SJCRH30 (cell line): Measurements from ENCODE around the gene RARG. TPM values are rescaled to one million over a fixed set of nuclear protein-coding genes. Genes with fewer than 3 reads are reported as not detected.

Experiments
- DNase-seq, 2 experiments: peaks; one replicate each; pipeline ENCODE4 v3.0.0-alpha.2; 2015 to 2020
- H3K27ac ChIP-seq: fragments of 250-450 bp; sonication (Bioruptor Pico); 2 replicates; pipeline ENCODE4 v1.5.1; 2020; ENCODE audit warnings: mild to moderate bottlenecking, moderate library complexity
- H3K27me3 ChIP-seq: fragments of 250-450 bp; sonication (Bioruptor Pico); 2 replicates; pipeline ENCODE4 v1.5.1; 2020; ENCODE audit warnings: mild to moderate bottlenecking, moderate library complexity
- H3K36me3 ChIP-seq: fragments of 250-450 bp; sonication (Bioruptor Pico); 2 replicates; pipeline ENCODE4 v1.5.1; 2020; ENCODE audit warnings: mild to moderate bottlenecking, moderate library complexity
- H3K4me1 ChIP-seq: fragments of 250-450 bp; sonication (Bioruptor Pico); 2 replicates; pipeline ENCODE4 v1.5.1; 2020; ENCODE audit warnings: mild to moderate bottlenecking, moderate library complexity
- H3K4me3 ChIP-seq: fragments of 250-450 bp; sonication (Bioruptor Pico); 2 replicates; pipeline ENCODE4 v1.5.1; 2020; ENCODE audit warnings: mild to moderate bottlenecking, moderate library complexity
- H3K9me3 ChIP-seq: fragments of 250-450 bp; sonication (Bioruptor Pico); replicated peaks from 2 replicates; pipeline ENCODE4 v1.5.1; 2020; ENCODE audit warnings: mild to moderate bottlenecking, moderate library complexity
- total RNA-seq: library from RNA; depleted of rRNA; stranded (reverse); fragments of >200 nt; shearing (Covaris generic); gene quantifications from 2 replicates; pipeline ENCODE4 v1.2.3, GENCODE V29; 2014; rRNA removed

RARG gene
- total RNA-seq = 5.0 and 5.5 TPM in 2 replicates

GRCh38 chr12:53231921-53232645 lies at the start of gene RARG:
Gene RARG, minus strand, starts transcription at chr12:53232209. Its CDS starts 4,664 bp downstream, at chr12:53227545.
- H3K4me3 ChIP-seq = peak within 1 kb of the TSS; percentile 66
- no peaks in the 10 kb centered on the region; the same call in 1 of the 2 replicates for H3K27me3 ChIP-seq
- peak within 1 kb of the TSS; percentile 27; the same call in 1 of the 2 replicates for H3K27ac ChIP-seq
- peaks cover 13% of the 10 kb centered on the region for H3K4me1 ChIP-seq
- H3K36me3 ChIP-seq = no peaks in the 10 kb centered on the region
- no peaks in the 10 kb centered on the region for H3K9me3 ChIP-seq
- DNase-seq = peak; percentile 55 to 59

GRCh38 chr12:53279888-53280498 lies 48.0 kb upstream of the RARG start:
- no peak for DNase-seq
- H3K9me3 ChIP-seq = no peaks in the 10 kb centered on the region
- no peak overlapping the region for H3K27ac ChIP-seq
- H3K27me3 ChIP-seq = no peaks in the 10 kb centered on the region
- no peaks in the 10 kb centered on the region for H3K4me1 ChIP-seq
- H3K36me3 ChIP-seq = peaks cover 61% of the 10 kb centered on the region
- no peak overlapping the region for H3K4me3 ChIP-seq

GRCh38 chr12:53279283-53279869 lies 47.4 kb upstream of the RARG start:
- no peak for DNase-seq
- Histone ChIP-seq H3K4me1 (no peaks in the 10 kb centered on the region), H3K27me3 (no peaks in the 10 kb centered on the region), H3K36me3 (peaks cover 61% of the 10 kb centered on the region), H3K9me3 (no peaks in the 10 kb centered on the region), H3K27ac (no peak overlapping the region), H3K4me3 (no peak overlapping the region)

DNA sequence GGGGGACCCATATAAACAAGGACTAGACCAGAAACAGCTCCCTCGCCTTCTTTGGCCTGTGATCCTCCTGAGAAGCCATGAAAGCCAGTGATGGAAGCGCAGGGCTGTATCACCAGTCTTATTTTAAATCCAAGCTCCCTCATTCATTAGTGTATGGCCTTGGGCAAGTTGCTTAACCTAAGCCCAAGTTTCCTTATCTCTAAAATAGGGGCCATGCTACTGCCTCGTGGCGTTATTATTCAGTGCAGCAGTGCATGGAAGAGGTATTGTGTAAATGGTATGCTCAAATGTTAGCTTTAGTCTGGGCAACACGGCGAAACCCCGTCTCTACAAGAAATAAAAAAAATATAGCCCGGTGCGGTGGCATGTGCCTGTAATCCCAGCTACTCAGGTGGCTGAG lies 46.0 kb upstream of the RARG start:
- H3K4me3 ChIP-seq = no peak overlapping the region
- DNase-seq = no peak
- H3K27me3 ChIP-seq = no peaks in the 10 kb centered on the region
- H3K4me1 ChIP-seq = no peaks in the 10 kb centered on the region
- no peaks in the 10 kb centered on the region for H3K9me3 ChIP-seq
- H3K36me3 ChIP-seq = peaks cover 56% of the 10 kb centered on the region
- H3K27ac ChIP-seq = no peak overlapping the region

DNA sequence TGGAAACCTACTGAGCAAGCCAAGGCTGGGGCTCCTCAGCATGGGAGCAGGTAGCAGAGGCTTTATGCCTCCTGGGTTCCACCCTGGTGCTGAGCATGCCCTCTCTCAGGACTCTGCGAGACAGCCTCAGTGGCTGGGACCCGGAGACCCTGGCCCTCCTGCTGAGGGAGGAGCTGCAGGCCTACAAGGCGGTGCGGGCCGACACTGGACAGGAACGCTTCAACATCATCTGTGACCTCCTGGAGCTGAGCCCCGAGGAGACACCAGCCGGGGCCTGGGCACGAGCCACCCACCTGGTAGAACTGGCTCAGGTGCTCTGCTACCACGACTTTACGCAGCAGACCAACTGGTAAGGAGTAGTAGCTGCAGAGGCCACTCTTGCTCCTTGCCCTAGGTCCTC lies 44.5 kb upstream of the RARG start:
- no peaks in the 10 kb centered on the region for H3K4me1 ChIP-seq
- H3K9me3 ChIP-seq = no peaks in the 10 kb centered on the region
- no peak for DNase-seq
- H3K4me3 ChIP-seq = no peak overlapping the region
- peaks cover 49% of the 10 kb centered on the region for H3K36me3 ChIP-seq
- H3K27ac ChIP-seq = no peak overlapping the region
- no peaks in the 10 kb centered on the region for H3K27me3 ChIP-seq

DNA sequence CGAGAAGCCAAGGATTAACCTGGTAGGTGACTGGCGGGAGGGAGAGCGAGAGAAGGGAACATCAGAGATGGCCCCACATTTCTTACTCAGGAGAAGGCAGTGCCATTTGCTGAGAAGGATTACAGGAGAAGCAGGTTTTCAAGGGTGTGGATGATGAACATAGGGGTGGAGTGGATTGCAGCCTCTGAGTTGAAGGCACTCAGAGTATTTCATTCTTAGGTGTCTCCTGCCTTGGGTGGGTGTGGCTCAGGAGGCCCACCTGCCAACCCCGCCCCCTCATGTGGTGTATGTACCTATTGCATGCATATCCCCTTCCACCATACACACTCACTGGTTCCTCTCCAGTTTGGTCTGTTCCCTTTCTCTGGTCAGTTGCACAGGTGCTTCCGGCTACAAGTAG lies 42.4 kb upstream of the RARG start:
- no peak overlapping the region for H3K27ac ChIP-seq
- no peak for DNase-seq
- H3K4me1 ChIP-seq = no peaks in the 10 kb centered on the region; the same call in 1 of the 2 replicates
- H3K27me3 ChIP-seq = no peaks in the 10 kb centered on the region
- H3K36me3 ChIP-seq = peaks cover 57% of the 10 kb centered on the region
- no peak overlapping the region for H3K4me3 ChIP-seq
- no peaks in the 10 kb centered on the region for H3K9me3 ChIP-seq

- no peaks in the 10 kb centered on the region for H3K9me3 ChIP-seq
- peaks cover 28% of the 10 kb centered on the region for H3K36me3 ChIP-seq
- peak overlapping the region; percentile 77 for H3K4me3 ChIP-seq
- H3K27ac ChIP-seq = peak overlapping the region; percentile 70
- no peak for DNase-seq
- H3K4me1 ChIP-seq = no peaks in the 10 kb centered on the region; the same call in 1 of the 2 replicates
- H3K27me3 ChIP-seq = no peaks in the 10 kb centered on the region
Observed at GRCh38 chr12:53268630-53269562, 36.9 kb upstream of the RARG start.

GRCh38 chr12:53267999-53268629 lies 36.1 kb upstream of the RARG start, which contains the start of gene ESPL1:
Gene ESPL1, plus strand, starts transcription at chr12:53268299. Its CDS starts 468 bp downstream, at chr12:53268767.
- Histone ChIP-seq H3K4me1 (no peaks in the 10 kb centered on the region; the same call in 1 of the 2 replicates), H3K4me3 (peak within 1 kb of the TSS; percentile 77), H3K36me3 (peaks cover 24% of the 10 kb centered on the region), H3K27ac (peak within 1 kb of the TSS; percentile 70), H3K9me3 (no peaks in the 10 kb centered on the region), H3K27me3 (no peaks in the 10 kb centered on the region)
- DNase-seq = peak; percentile 74 to 81

DNA sequence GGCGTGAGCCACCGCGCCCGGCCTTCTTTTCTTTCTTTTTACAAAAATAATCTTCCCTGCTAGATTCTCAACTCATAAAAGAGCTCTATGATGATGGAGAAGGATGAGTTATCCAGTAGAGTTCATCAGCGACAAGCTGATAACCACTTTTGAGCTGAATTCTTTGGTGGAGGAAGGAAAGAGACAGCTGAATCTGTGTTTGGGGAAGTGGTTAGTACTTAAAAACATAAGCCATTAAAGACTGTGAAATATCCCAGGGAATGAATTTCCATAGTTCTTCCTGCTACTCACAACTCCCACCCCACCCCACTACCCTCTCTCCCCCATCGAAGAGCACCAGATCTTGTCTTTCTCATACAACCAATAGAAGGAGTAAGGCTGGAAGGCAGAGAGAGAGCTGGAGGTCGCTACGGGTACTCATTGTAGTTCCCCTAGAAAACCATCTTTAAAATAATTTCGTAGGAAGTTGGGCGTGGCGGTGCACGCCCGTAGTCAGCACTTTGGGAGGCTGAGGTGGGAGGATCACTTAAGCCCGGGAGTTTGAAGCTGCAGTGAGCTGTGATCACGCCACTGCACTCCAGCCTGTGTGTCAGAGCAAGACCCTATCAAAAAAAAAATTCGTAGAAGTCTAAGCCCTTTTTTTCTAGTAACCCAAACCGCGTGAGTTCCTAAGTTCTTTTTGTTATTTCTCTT lies 35.4 kb upstream of the RARG start:
- no peak overlapping the region; the same call in 1 of the 2 replicates for H3K27ac ChIP-seq
- DNase-seq = no peak
- no peaks in the 10 kb centered on the region for H3K9me3 ChIP-seq
- no peaks in the 10 kb centered on the region; the same call in 1 of the 2 replicates for H3K4me1 ChIP-seq
- H3K4me3 ChIP-seq = peak overlapping the region; percentile 77
- peaks cover 21% of the 10 kb centered on the region for H3K36me3 ChIP-seq
- H3K27me3 ChIP-seq = no peaks in the 10 kb centered on the region

- Histone ChIP-seq H3K36me3 (peaks cover 17% of the 10 kb centered on the region), H3K9me3 (no peaks in the 10 kb centered on the region), H3K4me1 (no peaks in the 10 kb centered on the region; the same call in 1 of the 2 replicates), H3K27me3 (no peaks in the 10 kb centered on the region), H3K4me3 (no peak overlapping the region), H3K27ac (no peak overlapping the region)
- no peak for DNase-seq
Observed at GRCh38 chr12:53265783-53266182, 33.8 kb upstream of the RARG start.

DNA sequence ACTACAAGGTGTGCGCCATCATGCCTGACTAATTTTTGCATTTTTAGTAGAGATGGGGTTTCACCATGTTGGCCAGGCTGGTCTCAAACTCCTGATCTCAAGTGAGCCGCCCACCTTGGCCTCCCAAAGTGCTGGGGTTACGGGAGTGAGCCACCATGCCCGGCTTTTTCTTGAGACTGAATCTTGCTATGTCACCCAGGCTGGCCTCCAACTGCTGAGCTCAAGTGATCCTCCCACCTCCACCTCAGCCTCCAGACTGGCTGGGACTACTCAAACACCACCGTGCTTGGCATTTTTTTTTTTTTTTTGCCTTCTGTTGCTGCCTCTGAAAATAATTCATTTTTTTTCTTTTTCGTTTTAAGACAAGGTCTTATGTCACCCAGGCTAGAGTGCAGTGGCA lies 27.9 kb upstream of the RARG start:
- H3K4me1 ChIP-seq = no peaks in the 10 kb centered on the region
- no peak overlapping the region for H3K27ac ChIP-seq
- no peaks in the 10 kb centered on the region for H3K9me3 ChIP-seq
- no peaks in the 10 kb centered on the region for H3K27me3 ChIP-seq
- no peak overlapping the region for H3K4me3 ChIP-seq
- no peak for DNase-seq
- no peaks in the 10 kb centered on the region for H3K36me3 ChIP-seq

DNA sequence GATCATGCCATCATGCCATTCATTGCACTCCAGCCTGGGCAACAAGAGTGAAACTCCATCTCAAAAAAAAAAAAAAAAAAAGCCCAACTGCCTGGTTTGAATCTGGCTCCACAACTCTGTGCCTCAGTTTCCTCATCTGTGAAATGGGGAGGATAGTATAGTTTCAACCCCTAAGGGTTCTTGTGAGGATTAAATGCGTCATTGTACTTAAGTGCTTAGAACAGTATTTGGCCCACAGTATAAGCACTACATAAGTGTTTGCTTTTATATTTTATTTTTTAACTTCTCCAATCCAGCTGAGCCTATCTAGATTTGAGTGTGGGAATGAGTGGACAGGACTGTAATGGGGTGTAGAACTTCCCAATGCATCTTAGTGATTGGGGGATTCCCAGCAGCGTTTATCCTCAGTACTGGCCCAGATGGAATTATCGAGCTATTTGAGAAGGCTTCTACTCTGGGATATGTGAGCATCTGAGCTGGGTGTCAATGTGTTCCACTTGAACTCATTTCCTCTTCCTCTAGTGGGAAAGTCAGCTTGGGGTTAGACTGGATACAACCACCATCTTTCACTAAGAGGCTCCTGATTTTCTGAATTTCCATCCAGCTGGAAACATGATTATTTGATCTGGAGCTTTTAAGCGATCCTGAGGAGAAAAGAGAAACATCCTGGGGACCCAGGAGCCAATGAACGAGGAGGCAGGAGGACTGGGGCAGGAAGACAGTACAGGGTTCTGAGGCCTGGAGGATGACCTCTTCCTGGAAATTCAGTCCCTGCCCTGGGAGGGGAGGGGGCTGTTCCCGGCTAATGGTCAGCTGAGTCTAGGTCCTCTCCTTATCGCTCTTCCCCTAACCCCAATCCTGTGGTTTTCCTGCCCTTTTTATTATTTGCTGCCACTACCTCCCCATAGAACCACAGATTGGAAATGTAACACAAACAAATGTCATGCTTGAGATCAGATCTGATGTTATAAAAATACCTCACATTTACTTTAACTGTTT lies 26.8 kb upstream of the RARG start:
- no peak for DNase-seq
- H3K27ac ChIP-seq = no peak overlapping the region
- no peaks in the 10 kb centered on the region for H3K27me3 ChIP-seq
- H3K4me1 ChIP-seq = no peaks in the 10 kb centered on the region
- H3K36me3 ChIP-seq = no peaks in the 10 kb centered on the region
- H3K4me3 ChIP-seq = no peak overlapping the region
- H3K9me3 ChIP-seq = no peaks in the 10 kb centered on the region
